Measurements from ENCODE around the gene PKDCC.

Gene PKDCC, protein sequence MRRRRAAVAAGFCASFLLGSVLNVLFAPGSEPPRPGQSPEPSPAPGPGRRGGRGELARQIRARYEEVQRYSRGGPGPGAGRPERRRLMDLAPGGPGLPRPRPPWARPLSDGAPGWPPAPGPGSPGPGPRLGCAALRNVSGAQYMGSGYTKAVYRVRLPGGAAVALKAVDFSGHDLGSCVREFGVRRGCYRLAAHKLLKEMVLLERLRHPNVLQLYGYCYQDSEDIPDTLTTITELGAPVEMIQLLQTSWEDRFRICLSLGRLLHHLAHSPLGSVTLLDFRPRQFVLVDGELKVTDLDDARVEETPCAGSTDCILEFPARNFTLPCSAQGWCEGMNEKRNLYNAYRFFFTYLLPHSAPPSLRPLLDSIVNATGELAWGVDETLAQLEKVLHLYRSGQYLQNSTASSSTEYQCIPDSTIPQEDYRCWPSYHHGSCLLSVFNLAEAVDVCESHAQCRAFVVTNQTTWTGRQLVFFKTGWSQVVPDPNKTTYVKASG

DNA sequence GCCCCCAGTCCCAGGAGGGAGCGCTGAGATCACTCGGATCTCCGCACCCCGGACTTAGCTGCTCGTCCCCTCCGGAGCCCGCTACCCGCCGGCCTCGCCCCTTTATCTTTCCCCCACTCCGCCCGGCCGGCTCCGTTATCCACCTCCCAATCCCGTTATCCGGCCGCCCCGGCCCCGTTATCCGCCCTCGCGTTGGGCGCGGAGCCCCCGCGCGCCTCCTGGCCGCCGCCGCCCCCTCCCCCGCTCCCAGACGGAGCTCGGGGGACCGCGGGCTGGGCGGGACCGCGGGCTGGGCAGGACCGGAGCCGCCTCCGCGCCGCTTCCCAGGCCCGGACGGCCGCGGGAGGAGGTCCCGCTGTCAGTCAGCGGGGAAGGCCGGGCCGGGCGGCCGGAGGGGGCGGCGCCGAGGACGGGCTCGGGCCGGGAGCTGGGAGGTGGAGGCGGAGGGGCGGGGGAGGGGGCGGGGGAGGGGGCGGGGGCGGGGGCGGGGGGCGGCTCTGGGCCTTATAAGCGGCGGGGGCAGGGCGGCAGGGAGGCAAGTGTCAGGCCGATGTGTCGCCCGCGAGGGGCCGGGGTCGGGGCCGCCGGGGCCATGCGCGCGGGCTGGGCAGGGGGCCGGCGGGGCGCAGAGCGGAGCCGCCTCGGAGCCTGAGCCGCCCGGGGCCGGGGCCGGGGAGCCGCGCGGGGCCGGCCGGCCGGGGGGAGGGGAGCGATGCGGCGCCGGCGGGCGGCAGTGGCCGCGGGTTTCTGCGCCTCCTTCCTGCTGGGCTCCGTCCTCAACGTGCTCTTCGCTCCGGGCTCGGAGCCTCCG lies at the start of gene PKDCC:
PKDCC (plus strand) TSS at position 534 of the 811 bp plus-strand sequence; CDS start at position 713, 179 bp downstream.
- no peak for DNase-seq (ENCODE audit: low read depth)

DNA sequence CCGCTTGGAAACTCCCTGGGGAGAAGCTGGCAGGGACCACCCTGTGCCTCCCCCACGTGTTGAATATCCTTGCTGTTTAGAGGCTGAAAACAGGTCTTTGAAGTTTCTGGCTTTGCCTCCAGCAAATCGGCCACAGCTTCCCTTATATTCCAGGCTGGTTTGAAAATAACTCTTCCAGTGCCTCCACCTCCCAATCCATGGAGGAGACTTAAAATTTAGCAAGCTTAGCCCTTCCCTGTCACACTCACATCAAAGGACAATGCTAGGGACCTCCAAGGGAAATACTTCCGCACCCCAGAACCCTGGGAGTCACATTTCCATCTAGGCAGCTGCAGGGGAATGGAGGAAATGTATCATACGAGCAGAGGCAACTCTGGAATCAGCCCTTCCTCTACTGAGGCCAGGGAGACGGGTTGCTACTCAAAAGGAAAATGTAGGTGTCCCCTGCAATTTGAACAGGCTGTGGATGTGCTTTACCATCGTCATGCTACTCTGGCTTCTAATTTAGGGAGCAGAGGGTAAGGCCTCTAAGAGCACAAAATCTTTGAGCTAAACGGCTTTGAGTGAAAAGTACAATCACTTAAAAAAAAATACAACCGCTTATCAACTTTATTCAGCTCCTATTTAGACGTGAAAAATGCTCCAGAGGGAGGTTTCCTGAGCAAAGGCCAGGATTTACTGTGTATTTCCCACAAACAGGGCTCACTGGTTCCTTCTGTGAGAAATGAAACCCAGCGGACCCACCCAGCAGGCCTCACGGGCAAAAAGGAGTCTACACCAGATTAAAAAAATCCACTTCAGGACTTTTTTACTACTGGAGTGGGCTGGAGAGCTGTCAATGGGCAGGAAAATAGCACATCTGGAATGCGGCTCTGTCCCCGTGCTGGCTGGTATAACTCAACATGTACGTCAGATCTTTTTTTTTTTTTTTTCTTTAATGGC lies 49.4 kb upstream of the PKDCC start:
- DNase-seq (ENCODE audit: low read depth), result no peak

DNA sequence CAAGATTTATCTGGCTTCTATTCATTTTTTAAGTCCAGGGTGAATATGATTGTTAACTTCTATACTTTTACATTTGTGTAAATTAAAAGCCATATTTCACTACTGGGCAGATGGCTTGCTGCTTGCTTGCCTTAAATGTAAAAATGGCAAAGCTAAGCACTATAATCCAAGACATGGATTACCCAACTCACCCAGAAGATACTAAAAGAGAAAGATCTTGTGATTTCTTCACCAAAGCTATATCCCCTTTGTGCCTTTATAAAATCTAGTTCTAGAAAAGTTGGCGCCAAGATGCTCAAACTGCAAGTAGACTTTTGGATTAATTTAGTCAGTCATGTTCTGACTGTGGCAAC lies 48.7 kb upstream of the PKDCC start:
- DNase-seq (ENCODE audit: low read depth), result no peak

DNA sequence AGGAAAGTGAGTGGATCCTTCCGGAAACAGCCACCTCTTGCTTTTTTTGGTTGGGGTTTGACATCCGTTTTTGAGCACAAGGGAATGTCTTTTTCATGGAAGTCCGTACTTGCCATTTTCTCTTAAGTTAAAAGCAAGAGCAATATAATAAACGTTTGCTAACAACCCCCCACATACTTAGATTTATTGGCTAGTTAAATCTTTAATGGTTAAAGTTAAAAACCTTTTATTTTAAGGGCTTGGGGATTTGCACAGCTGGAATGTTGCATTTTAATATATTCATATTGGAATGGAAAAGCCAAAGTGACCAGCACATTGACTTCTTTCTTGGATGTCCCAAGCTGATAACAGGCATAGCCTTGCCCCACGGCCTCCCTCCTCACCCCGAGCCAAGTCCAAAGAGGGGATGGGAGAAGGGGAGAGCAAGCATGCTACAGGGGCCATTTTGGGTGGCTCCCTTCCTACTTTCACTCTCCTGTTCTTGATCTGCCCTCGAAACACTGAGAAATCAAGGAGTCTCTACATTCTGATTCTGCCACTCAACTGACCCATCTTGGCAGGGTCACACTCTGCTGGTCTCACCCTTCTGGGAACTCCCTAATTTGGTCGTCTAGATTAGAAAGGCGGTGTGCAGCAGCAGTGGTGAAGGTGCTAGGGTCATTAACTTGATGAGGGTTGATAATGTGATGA lies 48.1 kb upstream of the PKDCC start:
- no peak for DNase-seq (ENCODE audit: low read depth)

DNA sequence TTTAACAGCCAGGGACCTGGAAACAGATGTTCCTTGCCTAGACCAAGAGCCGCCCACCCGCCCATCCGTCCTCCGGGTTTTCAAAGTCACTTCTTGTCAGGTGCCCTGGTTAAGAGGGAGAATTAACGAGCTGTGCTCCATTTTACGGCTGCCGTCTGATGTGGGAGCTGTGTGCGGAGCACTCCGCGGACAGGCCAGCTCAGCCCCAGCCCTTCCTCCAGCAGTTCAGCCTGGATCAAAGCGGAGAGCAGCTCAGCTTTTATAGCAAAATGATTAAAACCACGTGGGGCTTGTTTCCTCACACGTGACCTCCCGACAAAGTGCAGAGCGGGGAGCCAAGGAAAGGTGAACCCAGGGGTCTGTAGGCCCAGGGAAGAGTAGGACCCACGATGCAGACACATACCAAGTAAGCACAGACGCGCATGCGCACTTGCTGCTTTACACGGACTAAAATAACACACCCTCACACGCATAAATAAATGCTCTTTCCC lies 46.1 kb upstream of the PKDCC start:
- DNase-seq (ENCODE audit: low read depth), result no peak

DNA sequence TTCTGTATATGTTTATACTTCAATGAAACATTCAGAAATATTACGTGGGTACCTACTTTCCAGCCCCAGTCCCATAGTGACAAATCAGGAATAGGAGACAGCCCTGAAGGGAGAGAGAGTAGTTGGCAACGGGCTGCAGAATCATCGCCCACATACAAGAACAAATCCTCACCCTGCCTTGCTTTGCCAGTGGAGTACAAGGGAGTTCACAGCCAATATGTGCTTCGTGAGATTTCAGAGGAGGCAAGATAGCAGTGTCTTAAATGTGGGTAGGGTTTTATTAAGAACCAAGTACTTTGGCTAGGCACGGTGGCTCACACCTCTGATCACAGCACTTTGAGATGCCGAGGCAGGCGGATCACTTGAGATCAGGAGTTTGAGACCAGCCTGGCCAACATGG lies 40.3 kb upstream of the PKDCC start:
- DNase-seq (ENCODE audit: low read depth), result no peak

DNA sequence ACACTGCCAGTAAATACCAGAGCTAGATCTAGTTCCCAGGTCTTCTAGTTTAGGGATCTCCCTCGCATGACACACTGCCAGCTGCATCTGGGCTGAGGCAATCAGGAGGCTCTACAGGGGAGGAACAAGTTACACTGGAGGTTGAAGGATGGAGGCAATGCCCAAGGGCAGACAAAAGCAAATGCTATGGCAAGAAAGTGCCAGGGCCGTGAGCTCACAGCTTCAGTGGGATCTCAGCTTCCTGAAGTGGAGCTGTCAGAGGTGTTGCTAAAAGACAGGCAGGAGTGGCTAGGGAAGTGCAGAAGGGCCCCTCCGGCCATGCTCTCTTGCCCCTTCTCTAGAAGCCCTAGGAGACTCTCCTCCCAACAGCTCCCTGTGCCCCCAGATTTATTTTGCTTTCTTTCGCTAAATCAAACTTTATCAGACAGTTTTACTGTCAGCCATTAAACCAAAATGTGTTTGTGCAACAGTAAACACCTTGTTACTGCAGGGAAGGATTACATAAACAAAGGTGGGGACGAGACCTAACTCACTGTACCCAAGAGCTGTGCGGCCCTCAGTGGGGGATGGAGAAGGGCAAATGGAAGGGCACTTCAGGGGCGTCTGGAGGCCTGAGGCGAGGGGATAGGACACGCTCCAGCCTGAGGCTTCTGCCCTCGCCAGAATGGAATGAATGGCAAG lies 39.4 kb upstream of the PKDCC start:
- DNase-seq (ENCODE audit: low read depth), result no peak

DNA sequence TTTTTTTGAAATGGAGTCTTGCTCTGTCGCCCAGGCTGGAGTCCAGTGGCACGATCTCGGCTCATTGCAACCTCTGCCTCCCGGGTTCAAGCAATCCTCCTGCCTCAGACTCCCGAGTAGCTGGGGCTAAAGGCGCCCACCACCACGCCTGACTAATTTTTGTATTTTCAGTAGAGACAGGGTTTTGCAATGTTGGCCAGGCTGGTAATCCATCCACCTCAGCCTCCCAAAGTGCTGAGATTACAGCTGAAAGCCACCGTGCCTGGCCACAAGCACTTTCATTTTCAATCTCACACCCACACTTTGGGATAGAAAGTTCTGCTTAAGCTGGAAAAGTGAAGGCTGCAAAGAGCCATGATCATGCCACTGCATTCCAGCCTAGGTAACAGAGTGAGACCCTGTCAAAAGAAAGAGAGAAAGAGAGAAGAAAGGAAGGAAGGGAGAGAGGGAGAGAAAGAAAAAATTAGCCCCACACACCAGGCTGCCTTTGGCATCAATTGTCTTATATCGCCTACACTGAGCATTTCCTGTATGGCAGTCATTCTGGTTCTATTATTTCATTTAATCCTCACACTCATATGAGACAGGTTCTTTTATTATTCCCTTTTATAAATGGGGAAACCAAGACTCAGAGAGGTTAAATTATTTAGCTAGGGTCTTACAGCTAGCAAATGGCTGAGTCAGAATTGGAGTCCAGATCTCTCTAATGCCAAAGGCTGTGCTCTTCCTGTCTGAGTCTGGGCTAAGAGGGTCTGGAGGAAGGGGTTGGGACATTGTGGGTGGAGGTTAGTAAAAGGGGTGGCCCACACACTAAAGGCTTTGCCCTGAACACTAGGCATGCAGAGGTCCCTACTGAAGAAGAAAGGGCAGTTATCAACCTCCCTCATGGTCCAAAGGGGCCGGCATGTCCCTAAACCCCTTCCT lies 37.9 kb upstream of the PKDCC start:
- no peak for DNase-seq (ENCODE audit: low read depth)

DNA sequence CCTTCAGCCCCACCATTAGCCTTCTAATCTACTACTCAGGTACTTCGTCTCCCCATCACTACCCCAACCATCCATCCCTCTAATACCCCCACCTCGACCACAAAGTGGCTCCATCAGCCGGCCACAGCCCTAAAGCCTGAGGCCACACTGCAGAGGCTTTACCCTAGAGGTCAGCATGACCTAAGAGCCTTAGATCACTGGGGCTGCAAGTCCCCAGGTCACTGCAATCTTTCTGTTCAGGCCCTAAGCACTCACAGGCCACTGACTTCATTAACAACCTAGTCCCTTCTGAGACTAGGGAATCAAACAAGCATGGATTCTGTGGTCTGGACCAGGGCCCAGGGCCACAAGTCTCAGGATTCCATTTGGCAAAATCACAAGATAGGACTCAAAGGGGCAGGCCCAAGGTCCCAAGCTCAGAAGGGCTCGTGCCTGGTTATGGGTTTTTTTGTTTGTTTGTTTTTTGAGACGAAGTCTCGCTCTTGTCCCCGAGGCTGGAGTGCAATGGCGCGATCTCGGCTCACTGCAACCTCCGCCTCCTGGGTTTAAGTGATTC lies 37.0 kb upstream of the PKDCC start:
- DNase-seq (ENCODE audit: low read depth), result no peak

DNA sequence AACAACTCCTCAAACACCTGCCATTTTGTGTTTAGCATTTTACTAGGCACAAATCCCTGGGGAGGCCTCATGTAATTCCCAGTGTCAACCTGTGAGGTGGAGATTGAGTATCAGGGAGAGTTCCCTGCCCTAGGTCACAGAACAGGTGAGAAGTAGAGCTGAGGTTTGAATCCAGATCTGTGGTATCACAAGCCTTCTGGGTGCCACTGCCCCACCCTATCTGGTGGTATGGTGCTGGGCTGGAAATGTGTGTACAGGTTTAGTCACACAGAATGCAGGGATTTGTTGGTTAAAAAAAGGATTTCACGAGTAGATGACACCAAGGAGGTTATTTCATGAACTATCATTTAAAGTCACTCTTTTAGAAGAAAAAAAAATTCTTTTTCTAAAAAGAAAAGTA lies 35.7 kb upstream of the PKDCC start:
- no peak for DNase-seq (ENCODE audit: low read depth)

DNA sequence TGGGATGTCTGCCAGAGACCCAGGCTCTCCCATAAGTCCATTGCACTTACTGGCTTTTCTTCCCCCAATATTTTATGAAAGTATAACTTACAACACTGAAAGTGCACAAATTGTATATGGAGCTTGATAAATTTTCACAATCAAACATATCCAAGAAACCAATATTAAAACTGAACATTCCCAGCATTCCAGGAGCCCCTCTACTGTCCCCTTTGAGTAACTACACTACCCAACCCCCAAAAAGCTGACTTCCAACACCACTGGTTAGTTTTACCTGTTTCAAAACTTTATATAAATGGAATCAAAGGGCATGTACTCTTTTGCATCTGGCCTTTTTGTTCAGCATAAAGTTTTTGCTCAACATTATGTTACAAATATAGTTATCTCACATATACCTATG lies 35.2 kb upstream of the PKDCC start:
- DNase-seq (ENCODE audit: low read depth), result no peak

DNA sequence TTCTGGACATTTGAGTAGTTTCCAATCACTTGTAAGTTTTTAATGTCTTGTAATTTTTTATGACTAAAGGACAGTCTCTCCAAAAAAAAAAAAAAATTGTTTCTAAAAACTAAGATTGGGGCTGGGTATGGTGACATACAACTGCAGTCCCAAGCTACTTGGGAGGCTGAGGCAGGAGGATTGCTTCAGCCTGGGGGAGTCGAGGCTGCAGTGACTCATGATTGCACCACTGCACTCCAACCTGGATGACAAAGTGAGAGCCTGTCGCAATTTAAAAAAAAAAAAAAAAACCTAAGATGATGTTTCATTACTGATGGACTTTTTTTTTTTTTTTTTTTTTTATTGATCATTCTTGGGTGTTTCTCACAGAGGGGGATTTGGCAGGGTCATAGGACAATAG lies 34.4 kb upstream of the PKDCC start:
- no peak for DNase-seq (ENCODE audit: low read depth)

DNA sequence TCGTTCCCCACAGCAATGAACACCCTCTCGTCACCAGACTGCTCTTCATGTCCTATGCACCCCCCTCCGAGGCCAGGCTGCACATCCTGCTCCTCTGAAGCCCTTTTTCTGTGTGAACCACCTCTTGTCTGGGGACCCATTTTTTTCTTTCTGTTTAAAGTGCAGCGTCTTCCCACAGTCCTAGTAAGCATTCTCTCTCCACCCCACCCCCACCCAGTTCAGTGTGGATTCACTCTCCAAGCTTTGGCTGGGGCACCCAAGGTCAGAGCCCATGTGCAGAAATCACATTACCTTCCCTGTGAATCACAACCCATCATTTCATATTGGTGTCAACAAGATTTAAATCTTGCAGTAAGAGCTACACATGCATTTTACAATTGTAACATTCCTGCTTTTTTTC lies 26.4 kb upstream of the PKDCC start:
- no peak for DNase-seq (ENCODE audit: low read depth)

DNA sequence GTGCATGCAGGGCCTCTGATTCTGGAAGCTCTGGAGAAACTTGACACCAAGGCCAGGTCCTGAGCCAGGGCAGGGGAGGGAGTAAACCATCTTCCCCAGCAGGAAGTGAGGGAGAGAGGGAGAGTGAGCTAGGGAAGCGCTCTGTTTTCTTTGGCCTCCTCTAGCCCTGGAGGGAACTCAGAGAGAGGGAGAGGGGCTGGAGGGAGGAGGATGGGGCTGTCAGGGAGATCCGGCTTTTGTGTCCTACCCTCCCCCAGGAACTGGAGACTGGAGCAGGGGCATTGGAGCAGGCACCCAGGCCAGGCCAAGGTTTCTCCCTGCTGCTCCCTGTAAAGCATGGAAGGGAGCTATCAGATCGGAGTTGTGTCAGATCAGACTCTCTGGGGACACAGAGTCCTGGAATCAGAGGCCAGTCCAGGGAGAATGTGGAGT lies 22.7 kb upstream of the PKDCC start:
- DNase-seq (ENCODE audit: low read depth), result no peak

DNA sequence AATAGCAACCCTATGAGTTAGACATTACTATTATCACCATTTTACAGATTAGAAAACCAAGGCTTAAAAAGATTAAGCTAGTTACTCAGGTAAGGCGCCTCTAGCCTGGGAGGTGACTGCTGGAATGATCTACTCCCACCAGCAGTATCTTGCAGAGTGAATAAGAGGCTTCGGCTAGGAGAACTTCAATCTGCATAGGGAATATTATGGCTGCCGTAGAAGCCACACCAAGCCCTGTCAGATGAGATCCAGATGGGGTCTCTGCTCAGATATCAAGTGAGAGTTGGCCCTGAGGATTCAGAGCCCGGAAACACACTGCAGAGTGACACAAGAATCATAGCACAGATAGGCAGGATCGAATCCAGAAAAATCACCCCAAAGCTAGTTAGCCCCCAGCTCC lies 21.5 kb upstream of the PKDCC start:
- DNase-seq (ENCODE audit: low read depth), result no peak

DNA sequence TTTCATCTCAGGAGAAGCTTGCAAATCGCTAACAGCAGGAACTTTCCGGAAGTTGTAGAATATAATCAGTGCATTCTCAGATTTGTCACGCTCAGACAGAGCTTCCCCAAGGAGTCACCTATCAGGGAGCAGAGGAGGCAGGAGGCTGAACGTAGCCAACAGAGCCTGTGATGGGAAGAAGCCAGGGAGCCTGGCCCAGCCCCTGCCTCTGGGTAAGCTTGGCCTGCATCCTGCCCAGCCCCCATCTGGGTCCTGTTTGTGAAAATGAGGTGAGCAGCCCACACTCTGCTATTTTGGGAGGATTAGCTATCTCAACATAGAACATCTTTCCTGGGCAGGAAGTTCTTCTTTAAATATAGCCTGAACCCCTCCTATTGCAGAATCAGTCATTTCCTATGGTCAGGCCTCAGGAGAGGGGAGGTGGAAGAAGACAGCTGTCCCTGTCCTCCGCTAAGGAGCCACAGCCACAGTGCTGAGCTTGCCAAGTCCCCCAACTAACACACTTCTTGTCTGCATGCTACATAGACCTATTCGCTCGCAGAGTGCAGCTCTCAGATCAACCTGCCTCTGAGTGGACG lies 19.2 kb upstream of the PKDCC start:
- DNase-seq (ENCODE audit: low read depth), result no peak

DNA sequence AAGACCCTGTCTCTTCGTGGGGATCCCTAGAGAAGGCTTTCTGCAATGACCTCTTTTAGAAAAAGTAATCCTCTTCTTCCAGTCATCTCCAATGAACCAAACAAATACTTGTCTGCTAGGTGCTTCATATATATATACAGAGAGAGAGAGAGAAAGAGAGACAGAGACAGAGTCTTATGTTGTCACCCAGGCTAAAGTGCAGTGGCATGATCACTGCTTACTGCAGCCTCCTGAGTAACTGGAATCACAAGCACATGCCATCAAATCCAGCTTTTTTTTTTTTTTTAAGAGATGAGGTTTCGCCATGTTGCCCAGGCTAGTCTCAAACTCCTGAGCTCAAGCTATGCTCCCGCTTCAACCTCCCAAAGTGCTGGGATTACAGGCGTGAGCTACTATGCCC lies 18.6 kb upstream of the PKDCC start:
- no peak for DNase-seq (ENCODE audit: low read depth)

DNA sequence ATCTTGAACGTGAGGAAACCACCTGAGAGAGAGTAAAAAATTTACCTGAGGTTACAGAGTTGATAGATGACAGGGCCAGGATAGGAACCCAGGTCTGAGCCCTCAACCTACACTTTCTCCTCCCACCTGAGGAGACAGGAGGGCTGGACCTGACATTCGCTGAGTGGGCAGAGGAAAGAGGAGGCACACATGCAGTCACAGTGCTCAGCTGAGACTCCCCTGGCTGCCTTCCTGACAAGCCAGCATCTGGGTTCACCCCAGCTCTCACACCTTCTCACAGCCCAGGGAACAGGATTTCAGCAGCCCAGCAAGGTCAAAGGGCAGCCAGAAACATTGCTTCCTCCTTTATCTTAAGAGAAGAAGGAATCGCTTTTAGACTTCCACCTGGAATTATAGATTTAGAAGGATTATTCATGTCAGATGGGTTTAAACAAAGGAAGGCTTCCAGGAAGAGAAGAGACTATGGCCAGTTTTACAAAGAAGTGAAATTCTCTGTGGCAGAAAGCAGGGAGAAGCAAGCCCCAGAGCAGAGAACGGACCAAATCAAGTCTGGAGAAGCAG lies 18.1 kb upstream of the PKDCC start:
- no peak for DNase-seq (ENCODE audit: low read depth)

All from stimulated activated CD8-positive, alpha-beta memory T cell treated with anti-CD3 and anti-CD28 coated beads, Interleukin-15, amount 100 ng/mL, for 1 hour (primary cell).